GM23338 (cell line): ENCODE results near the gene TSLP. TPM values are rescaled to one million over a fixed set of nuclear protein-coding genes. Genes with fewer than 3 reads are reported as not detected.

Experiments used
- ATAC-seq: fragments of 200-7000 bp; cut with Tn5 transposase; 3 replicates; pipeline ENCODE4 v1.9.1; 2020
- DNase-seq: peaks from one replicate; pipeline ENCODE4 v3.0.0-alpha.2; 2015; ENCODE audit warnings: low spot score
- H2AFZ ChIP-seq: fragments of 200-600 bp; sonication (generic); 2 replicates; pipeline ENCODE4 v1.8.0; 2016; ENCODE audit warnings: antibody characterized with exemption, mild to moderate bottlenecking, moderate library complexity
- H3F3A ChIP-seq: fragments of 200-600 bp; sonication (generic); replicated peaks from 2 replicates; pipeline ENCODE4 v1.8.0; 2017; ENCODE audit warnings: antibody characterized with exemption, mixed run types, low read depth
- H3K27ac ChIP-seq: fragments of 200-600 bp; sonication (generic); 2 replicates; pipeline ENCODE4 v1.6.1; 2016; ENCODE audit warnings: low read depth
- H3K27me3 ChIP-seq: fragments of 200-600 bp; sonication (generic); 2 replicates; pipeline ENCODE4 v1.8.0; 2016; ENCODE audit warnings: mild to moderate bottlenecking, mixed run types, moderate library complexity; ENCODE audit not compliant: insufficient read depth
- H3K36me3 ChIP-seq: fragments of 200-600 bp; sonication (generic); 2 replicates; pipeline ENCODE4 v1.8.0; 2016; ENCODE audit warnings: mild to moderate bottlenecking; ENCODE audit not compliant: insufficient read depth
- H3K4me1 ChIP-seq: fragments of 200-600 bp; sonication (generic); 2 replicates; pipeline ENCODE4 v1.8.0; 2016; ENCODE audit warnings: mild to moderate bottlenecking, moderate library complexity; ENCODE audit not compliant: insufficient read depth
- H3K4me2 ChIP-seq: fragments of 200-600 bp; sonication (generic); 2 replicates; pipeline ENCODE4 v1.7.1; 2017; ENCODE audit warnings: mixed run types
- H3K4me3 ChIP-seq: fragments of 200-600 bp; sonication (generic); 2 replicates; pipeline ENCODE4 v1.6.1; 2016; ENCODE audit warnings: mixed run types
- H3K79me2 ChIP-seq: fragments of 200-600 bp; sonication (generic); replicated peaks from 2 replicates; pipeline ENCODE4 v1.8.0; 2017; ENCODE audit warnings: mild to moderate bottlenecking; ENCODE audit not compliant: insufficient read depth
- H3K9me2 ChIP-seq: fragments of 200-600 bp; sonication (generic); 2 replicates; pipeline ENCODE4 v1.8.0; 2017; ENCODE audit not compliant: insufficient read depth
- H4K20me1 ChIP-seq: fragments of 200-600 bp; sonication (generic); replicated peaks from 2 replicates; pipeline ENCODE4 v1.8.0; 2017; ENCODE audit warnings: mild to moderate bottlenecking; ENCODE audit not compliant: insufficient read depth
- H3K27ac Mint-ChIP-seq: 2 replicates; pipeline ENCODE4 v1.8.0; 2020; ENCODE audit warnings: inconsistent platforms, mild to moderate bottlenecking, moderate library complexity, mixed read lengths
- H3K27me3 Mint-ChIP-seq: 3 replicates; pipeline ENCODE4 v1.8.0; 2022; ENCODE audit warnings: low read depth, mild to moderate bottlenecking, moderate library complexity, mixed read lengths, inconsistent platforms; ENCODE audit not compliant: insufficient read depth, poor library complexity
- H3K36me3 Mint-ChIP-seq: 3 replicates; pipeline ENCODE4 v1.8.0; 2021; ENCODE audit warnings: low read depth, mild to moderate bottlenecking, inconsistent platforms, moderate library complexity, mixed read lengths
- H3K4me1 Mint-ChIP-seq: 3 replicates; pipeline ENCODE4 v1.8.0; 2020; ENCODE audit warnings: mild to moderate bottlenecking, inconsistent platforms, mixed read lengths
- H3K4me3 Mint-ChIP-seq: 3 replicates; pipeline ENCODE4 v1.8.0; 2021; ENCODE audit warnings: moderate library complexity, mild to moderate bottlenecking, inconsistent platforms, mixed read lengths
- H3K9me3 Mint-ChIP-seq: 3 replicates; pipeline ENCODE4 v1.8.0; 2020; ENCODE audit warnings: moderate library complexity, mild to moderate bottlenecking, inconsistent platforms, mixed read lengths
- CREB1 ChIP-seq: fragments of 250-450 bp; sonication (Bioruptor Pico); IDR thresholded peaks from 2 replicates; pipeline ENCODE4 v1.5.0; 2020; ENCODE audit warnings: low read depth, mild to moderate bottlenecking, moderate library complexity
- EZH2 ChIP-seq: fragments of 200-600 bp; sonication (generic); IDR thresholded peaks from one replicate; pipeline ENCODE4 v1.8.0; 2017; ENCODE audit warnings: antibody characterized with exemption, mild to moderate bottlenecking, low read depth; ENCODE audit not compliant: unreplicated experiment
- EZH2phosphoT487 ChIP-seq: fragments of 200-600 bp; sonication (generic); IDR thresholded peaks from one replicate; pipeline ENCODE4 v1.8.1; 2018; ENCODE audit warnings: antibody characterized with exemption; ENCODE audit not compliant: unreplicated experiment
- JUNB ChIP-seq: IDR thresholded peaks from one replicate; pipeline ENCODE4 v1.6.1; 2016; ENCODE audit warnings: antibody characterized with exemption; ENCODE audit not compliant: unreplicated experiment
- NANOG ChIP-seq: IDR thresholded peaks from 2 replicates; pipeline ENCODE4 v1.6.1; 2016; ENCODE audit warnings: antibody characterized with exemption, borderline replicate concordance
- POLR2AphosphoS5 ChIP-seq: IDR thresholded peaks from 2 replicates; pipeline ENCODE4 v1.6.1; 2016; ENCODE audit warnings: antibody characterized with exemption, low read depth
- REST ChIP-seq: IDR thresholded peaks from one replicate; pipeline ENCODE4 v1.6.1; 2018; ENCODE audit warnings: antibody characterized with exemption; ENCODE audit not compliant: unreplicated experiment
- STAT1 ChIP-seq: IDR thresholded peaks from one replicate; pipeline ENCODE4 v1.6.1; 2016; ENCODE audit warnings: antibody characterized with exemption; ENCODE audit not compliant: unreplicated experiment
- ZNF114 ChIP-seq: fragments of 250-450 bp; sonication (Bioruptor Pico); IDR thresholded peaks from 2 replicates; pipeline ENCODE4 v1.5.0; 2020; ENCODE audit warnings: mild to moderate bottlenecking, moderate library complexity
- ZNF331 ChIP-seq: fragments of 250-450 bp; sonication (Bioruptor Pico); IDR thresholded peaks from 2 replicates; pipeline ENCODE4 v1.5.0; 2020; ENCODE audit warnings: low read depth, mild to moderate bottlenecking, moderate library complexity
- polyA plus RNA-seq: library from polyadenylated mRNA; unstranded; fragments of >200 nt; fragmentation: Nextera tagmentation; extraction: Ambion mirVana; gene quantifications from 2 replicates; pipeline ENCODE4 v1.2.1, GENCODE V29; 2016
- total RNA-seq: library from RNA; depleted of rRNA; stranded (reverse); fragments of >200 nt; shearing (Covaris generic); gene quantifications from 2 replicates; pipeline ENCODE4 v1.2.3, GENCODE V29; 2014
- TF ChIP-seq, protein P1 (sequence below): IDR thresholded peaks from 2 replicates; pipeline ENCODE4 v1.6.1; 2016; ENCODE audit warnings: antibody characterized with exemption
- TF ChIP-seq, protein P2 (sequence below): fragments of 250-450 bp; sonication (Bioruptor Pico); IDR thresholded peaks from 2 replicates; pipeline ENCODE4 v1.5.0; 2020; ENCODE audit warnings: mild to moderate bottlenecking, moderate library complexity
- TF ChIP-seq, protein P3 (sequence below), 2 experiments: fragments of 200-600 bp in 1 of 2; sonication (generic) in 1 of 2; conservative IDR thresholded peaks; 2 replicates each; pipeline versions ENCODE4 v1.5.1 to v1.6.1; 2016 to 2017; ENCODE audit warnings: antibody characterized with exemption in 2 of 2, low read depth in 2 of 2, mild to moderate bottlenecking in 2 of 2, moderate library complexity in 1 of 2

Gene TSLP
- total and polyA plus RNA-seq, 2 experiments from 2014 or later: 0.35 to 1.5 TPM

DNA sequence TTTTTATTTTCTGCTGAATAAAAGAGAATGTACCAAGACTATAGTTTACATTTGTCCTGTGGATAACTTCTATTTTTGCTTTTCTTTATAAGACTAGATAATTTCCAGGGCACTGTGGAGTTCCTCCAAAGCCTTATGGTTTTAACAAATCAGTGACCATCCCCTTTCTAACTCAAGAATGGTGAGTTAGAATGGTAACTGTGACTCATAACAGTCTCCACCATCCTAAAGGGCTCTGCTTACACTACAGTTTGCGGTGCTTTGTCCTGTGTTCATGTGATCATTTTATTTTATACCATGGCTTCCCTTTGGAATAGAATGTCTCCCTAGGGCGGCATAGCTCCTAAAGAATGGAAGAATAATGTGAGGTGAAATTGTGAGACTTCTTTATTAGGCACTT is 50.9 kb downstream of the TSLP start:
- Mint-ChIP-seq H3K36me3 (peaks cover 54% of the 10 kb centered on the region), H3K9me3 (no peaks in the 10 kb centered on the region), H3K27ac (0 out of 2 replicates have a peak overlapping the region, but pooled peaks have one; percentile 72), H3K27me3 (no peaks in the 10 kb centered on the region), H3K4me1 (peaks cover 29% of the 10 kb centered on the region), H3K4me3 (no peak overlapping the region)
- no peak overlapping the region for H3K27ac ChIP-seq
- no peak for DNase-seq
- H3F3A ChIP-seq: no peaks in the 10 kb centered on the region
- H4K20me1 ChIP-seq: no peaks in the 10 kb centered on the region
- H3K27me3 ChIP-seq: no peaks in the 10 kb centered on the region
- no peak overlapping the region for H2AFZ ChIP-seq
- H3K4me3 ChIP-seq: no peak overlapping the region
- H3K79me2 ChIP-seq: no peaks in the 10 kb centered on the region; the same call in 1 of the 2 replicates
- no peak for ATAC-seq
- no peaks in the 10 kb centered on the region for H3K9me2 ChIP-seq
- peaks cover 35% of the 10 kb centered on the region for H3K4me1 ChIP-seq
- no peak overlapping the region for H3K4me2 ChIP-seq
- H3K36me3 ChIP-seq: peaks cover 47% of the 10 kb centered on the region; the same call in 1 of the 2 replicates
- TF ChIP-seq CREB1 (CRISPR knock-in tag) (no peak), POLR2AphosphoS5 (no peak), STAT1 (no peak), REST (no peak), ZNF331 (CRISPR knock-in tag) (no peak), ZNF114 (no peak), JUNB (no peak), EZH2 (no peak), NANOG (no peak), EZH2phosphoT487 (no peak)
- TF ChIP-seq, protein P1, sequence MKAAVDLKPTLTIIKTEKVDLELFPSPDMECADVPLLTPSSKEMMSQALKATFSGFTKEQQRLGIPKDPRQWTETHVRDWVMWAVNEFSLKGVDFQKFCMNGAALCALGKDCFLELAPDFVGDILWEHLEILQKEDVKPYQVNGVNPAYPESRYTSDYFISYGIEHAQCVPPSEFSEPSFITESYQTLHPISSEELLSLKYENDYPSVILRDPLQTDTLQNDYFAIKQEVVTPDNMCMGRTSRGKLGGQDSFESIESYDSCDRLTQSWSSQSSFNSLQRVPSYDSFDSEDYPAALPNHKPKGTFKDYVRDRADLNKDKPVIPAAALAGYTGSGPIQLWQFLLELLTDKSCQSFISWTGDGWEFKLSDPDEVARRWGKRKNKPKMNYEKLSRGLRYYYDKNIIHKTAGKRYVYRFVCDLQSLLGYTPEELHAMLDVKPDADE: no peak
- TF ChIP-seq, protein P2, sequence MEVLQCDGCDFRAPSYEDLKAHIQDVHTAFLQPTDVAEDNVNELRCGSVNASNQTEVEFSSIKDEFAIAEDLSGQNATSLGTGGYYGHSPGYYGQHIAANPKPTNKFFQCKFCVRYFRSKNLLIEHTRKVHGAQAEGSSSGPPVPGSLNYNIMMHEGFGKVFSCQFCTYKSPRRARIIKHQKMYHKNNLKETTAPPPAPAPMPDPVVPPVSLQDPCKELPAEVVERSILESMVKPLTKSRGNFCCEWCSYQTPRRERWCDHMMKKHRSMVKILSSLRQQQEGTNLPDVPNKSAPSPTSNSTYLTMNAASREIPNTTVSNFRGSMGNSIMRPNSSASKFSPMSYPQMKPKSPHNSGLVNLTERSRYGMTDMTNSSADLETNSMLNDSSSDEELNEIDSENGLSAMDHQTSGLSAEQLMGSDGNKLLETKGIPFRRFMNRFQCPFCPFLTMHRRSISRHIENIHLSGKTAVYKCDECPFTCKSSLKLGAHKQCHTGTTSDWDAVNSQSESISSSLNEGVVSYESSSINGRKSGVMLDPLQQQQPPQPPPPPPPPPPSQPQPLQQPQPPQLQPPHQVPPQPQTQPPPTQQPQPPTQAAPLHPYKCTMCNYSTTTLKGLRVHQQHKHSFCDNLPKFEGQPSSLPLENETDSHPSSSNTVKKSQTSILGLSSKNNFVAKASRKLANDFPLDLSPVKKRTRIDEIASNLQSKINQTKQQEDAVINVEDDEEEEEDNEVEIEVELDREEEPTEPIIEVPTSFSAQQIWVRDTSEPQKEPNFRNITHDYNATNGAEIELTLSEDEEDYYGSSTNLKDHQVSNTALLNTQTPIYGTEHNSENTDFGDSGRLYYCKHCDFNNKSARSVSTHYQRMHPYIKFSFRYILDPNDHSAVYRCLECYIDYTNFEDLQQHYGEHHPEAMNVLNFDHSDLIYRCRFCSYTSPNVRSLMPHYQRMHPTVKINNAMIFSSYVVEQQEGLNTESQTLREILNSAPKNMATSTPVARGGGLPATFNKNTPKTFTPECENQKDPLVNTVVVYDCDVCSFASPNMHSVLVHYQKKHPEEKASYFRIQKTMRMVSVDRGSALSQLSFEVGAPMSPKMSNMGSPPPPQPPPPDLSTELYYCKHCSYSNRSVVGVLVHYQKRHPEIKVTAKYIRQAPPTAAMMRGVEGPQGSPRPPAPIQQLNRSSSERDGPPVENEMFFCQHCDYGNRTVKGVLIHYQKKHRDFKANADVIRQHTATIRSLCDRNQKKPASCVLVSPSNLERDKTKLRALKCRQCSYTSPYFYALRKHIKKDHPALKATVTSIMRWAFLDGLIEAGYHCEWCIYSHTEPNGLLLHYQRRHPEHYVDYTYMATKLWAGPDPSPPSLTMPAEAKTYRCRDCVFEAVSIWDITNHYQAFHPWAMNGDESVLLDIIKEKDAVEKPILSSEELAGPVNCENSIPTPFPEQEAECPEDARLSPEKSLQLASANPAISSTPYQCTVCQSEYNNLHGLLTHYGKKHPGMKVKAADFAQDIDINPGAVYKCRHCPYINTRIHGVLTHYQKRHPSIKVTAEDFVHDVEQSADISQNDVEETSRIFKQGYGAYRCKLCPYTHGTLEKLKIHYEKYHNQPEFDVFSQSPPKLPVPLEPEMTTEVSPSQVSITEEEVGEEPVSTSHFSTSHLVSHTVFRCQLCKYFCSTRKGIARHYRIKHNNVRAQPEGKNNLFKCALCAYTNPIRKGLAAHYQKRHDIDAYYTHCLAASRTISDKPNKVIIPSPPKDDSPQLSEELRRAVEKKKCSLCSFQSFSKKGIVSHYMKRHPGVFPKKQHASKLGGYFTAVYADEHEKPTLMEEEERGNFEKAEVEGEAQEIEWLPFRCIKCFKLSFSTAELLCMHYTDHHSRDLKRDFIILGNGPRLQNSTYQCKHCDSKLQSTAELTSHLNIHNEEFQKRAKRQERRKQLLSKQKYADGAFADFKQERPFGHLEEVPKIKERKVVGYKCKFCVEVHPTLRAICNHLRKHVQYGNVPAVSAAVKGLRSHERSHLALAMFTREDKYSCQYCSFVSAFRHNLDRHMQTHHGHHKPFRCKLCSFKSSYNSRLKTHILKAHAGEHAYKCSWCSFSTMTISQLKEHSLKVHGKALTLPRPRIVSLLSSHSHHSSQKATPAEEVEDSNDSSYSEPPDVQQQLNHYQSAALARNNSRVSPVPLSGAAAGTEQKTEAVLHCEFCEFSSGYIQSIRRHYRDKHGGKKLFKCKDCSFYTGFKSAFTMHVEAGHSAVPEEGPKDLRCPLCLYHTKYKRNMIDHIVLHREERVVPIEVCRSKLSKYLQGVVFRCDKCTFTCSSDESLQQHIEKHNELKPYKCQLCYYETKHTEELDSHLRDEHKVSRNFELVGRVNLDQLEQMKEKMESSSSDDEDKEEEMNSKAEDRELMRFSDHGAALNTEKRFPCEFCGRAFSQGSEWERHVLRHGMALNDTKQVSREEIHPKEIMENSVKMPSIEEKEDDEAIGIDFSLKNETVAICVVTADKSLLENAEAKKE: no peak
- TF ChIP-seq, protein P3, sequence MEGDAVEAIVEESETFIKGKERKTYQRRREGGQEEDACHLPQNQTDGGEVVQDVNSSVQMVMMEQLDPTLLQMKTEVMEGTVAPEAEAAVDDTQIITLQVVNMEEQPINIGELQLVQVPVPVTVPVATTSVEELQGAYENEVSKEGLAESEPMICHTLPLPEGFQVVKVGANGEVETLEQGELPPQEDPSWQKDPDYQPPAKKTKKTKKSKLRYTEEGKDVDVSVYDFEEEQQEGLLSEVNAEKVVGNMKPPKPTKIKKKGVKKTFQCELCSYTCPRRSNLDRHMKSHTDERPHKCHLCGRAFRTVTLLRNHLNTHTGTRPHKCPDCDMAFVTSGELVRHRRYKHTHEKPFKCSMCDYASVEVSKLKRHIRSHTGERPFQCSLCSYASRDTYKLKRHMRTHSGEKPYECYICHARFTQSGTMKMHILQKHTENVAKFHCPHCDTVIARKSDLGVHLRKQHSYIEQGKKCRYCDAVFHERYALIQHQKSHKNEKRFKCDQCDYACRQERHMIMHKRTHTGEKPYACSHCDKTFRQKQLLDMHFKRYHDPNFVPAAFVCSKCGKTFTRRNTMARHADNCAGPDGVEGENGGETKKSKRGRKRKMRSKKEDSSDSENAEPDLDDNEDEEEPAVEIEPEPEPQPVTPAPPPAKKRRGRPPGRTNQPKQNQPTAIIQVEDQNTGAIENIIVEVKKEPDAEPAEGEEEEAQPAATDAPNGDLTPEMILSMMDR (conservative IDR thresholded peaks at IDR 0.05; ENCODE audit: low read depth in 2 of 2): no peak
